ENCODE data around the gene CBARP.
"Not testable (repeated sequence)": the region's sequence is repeated elsewhere in the genome, so short reads cannot be mapped to it uniquely, and the experiment has no call there.

CBARP gene

DNA sequence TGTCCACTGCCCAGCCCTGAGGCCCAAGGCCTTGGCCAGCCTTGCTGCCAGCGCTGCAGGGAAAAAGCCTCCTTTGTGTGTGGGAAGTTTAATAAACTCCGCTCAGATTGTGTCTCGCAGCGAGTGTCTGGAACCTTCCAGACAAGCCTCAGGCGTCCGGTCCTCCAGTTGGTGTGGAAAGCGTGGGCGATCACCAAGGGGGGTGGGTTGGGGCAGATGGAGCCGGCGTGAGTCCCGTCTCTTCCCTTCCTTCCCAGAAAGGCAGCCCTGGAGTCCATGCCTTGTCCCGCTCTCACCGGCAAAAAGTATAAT, 27.6 kb downstream of the CBARP start:
- DNase-seq (ENCODE audit: low spot score) = no peak

DNA sequence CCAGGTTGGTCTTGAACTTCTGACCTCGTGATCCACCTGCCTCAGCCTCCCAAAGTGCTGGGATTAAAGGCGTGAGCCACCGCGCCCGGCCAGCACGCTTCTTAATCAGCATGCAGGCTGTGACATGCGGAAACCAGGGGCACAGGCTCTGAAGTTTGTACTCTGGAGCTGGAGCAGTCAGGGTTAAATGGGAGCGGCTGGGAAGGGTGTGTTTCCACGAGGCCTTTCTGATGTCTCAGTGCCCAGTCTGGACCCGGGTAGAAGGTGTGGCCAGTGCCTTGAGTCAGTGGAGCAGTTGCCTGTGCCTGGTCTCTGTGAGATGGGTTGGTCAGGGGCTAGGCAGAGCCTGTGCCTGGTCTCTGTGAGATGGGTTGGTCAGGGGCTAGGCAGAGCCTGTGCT, 29.0 kb downstream of the CBARP start:
- DNase-seq (ENCODE audit: low spot score) = not testable (repeated sequence)

DNA sequence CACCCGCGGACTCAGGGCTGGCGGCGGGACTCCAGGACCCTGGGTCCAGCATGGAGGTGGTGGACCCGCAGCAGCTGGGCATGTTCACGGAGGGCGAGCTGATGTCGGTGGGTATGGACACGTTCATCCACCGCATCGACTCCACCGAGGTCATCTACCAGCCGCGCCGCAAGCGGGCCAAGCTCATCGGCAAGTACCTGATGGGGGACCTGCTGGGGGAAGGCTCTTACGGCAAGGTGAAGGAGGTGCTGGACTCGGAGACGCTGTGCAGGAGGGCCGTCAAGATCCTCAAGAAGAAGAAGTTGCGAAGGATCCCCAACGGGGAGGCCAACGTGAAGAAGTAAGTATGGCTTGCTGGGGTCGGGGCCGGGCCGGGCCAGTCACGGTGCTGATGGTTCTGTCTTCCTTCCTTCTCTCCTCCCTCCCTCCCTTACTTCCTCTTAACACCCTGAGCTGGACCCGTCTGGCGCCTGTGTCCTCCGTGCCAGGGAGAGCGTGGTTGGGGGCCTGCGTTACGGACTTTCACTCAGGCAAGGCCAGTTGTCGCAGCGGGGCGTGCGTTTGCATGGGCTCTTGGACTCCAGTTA, 30.8 kb downstream of the CBARP start:
- no peak for DNase-seq (ENCODE audit: low spot score)

DNA sequence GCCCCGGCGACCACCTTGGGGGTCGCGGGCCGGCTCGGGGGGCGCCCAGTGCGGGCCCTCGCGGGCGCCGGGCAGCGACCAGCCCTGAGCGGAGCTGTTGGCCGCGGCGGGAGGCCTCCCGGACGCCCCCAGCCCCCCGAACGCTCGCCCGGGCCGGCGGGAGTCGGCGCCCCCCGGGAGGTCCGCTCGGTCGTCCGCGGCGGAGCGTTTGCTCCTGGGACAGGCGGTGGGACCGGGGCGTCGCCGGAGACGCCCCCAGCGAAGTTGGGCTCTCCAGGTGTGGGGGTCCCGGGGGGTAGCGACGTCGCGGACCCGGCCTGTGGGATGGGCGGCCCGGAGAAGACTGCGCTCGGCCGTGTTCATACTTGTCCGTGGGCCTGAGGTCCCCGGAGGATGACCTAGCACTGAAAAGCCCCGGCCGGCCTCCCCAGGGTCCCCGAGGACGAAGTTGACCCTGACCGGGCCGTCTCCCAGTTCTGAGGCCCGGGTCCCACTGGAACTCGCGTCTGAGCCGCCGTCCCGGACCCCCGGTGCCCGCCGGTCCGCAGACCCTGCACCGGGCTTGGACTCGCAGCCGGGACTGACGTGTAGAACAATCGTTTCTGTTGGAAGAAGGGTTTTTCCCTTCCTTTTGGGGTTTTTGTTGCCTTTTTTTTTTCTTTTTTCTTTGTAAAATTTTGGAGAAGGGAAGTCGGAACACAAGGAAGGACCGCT, 31.5 kb downstream of the CBARP start:
- DNase-seq (ENCODE audit: low spot score) = no peak

DNA sequence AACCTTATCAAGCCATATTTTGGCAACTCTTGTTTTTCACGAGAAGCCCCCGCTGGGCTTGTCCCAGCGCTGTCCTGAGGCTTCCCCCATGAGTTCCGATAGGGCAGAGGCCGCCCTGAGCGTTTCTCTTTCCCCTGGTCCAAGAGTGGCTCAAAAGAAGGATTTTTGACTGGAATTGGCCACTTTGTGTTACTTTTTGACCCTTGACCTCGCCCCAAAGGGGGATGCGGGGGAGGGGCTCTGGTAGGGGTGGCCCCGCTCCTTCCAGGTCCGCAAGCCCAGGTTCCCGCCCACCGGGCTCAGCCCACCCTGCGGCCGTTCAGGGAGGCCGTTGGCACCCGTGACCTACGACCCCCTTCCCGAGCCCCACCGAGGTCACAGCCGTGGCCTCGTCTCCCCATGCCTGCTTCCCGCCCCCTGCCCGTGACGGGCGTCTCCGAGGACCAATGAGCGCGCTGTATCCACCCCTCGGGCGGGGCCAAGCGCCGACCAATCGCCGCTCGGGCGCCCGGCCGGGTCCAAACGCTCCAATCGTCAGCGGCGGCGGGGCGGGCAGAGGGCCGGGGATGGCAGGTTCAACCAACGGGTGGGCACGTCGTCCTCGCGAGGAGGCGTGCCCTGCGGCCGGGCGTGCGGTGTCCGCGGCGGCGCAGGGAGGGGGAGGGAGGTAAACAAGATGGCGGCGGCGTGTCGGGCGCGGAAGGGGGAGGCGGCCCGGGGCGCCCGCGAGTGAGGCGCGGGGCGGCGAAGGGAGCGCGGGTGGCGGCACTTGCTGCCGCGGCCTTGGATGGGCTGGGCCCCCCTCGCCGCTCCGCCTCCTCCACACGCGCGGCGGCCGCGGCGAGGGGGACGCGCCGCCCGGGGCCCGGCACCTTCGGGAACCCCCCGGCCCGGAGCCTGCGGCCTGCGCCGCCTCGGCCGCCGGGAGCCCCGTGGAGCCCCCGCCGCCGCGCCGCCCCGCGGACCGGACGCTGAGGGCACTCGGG, 32.4 kb downstream of the CBARP start, which contains the start of gene STK11:
Gene STK11, plus strand, starts transcription at position 665 of the 986 bp plus-strand sequence. CDS start 1,136 bp downstream, outside the sequence.
- DNase-seq (ENCODE audit: low spot score) = peak; percentile 100

DNA sequence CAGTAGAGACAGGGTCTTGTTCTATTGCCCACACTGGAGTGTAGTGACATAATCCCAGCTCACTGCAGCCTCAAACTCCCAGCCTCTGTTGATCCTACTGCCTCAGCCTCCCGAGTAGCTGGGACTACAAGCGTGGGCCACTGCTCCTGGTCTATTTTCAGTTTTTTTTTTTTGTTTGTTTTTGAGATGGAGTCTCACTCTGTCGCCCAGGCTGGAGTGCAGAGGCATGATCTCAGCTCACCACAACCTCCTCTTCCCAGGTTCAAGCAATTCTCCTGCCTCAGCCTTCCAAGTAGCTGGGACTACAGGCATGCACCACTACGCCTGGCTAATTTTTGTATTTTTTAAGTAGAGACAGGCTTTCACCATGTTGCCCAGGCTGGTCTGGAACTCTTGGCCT, 37.2 kb downstream of the CBARP start:
- DNase-seq (ENCODE audit: low spot score) = not testable (repeated sequence)

DNA sequence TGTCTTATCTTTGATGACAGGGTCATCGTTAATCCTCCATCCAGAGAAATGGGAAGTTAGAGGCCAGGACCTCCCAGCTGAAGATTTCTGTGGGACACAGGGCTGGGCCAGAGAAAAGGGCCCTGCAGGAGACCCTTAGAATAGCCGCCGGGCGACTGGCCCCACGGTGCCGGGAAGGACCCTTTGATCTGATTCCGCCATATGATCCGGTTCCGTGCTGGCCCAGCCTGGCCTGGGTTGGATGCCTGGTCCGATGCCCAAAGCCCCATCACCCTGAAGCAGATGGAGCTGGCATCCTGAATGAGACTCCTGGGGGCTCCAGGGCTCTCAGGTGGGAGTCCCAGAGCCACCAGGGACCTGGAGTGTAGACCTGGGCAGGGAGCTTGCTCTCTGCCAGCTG, 38.3 kb downstream of the CBARP start:
- no peak for DNase-seq (ENCODE audit: low spot score)

DNA sequence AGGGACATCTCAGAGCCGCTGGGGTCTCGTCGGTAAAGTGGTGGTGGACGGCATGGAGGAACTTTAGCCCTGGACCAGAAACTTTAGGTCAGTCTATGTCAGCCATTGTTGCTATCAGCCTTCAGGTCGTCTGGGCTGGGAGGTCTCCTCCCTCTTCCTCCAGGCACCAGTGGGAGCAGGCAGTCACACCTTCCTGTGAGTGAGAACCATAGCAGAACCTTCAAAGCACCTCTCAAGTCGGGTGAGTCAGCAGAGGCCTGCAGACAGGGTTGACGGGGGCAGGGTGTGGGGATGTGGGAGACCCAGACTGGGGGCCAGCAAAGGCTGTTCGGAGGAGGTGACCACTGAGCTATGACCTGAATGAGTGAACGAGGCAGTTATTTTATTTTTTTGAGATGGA, 48.4 kb downstream of the CBARP start:
- DNase-seq (ENCODE audit: low spot score) = no peak

DNA sequence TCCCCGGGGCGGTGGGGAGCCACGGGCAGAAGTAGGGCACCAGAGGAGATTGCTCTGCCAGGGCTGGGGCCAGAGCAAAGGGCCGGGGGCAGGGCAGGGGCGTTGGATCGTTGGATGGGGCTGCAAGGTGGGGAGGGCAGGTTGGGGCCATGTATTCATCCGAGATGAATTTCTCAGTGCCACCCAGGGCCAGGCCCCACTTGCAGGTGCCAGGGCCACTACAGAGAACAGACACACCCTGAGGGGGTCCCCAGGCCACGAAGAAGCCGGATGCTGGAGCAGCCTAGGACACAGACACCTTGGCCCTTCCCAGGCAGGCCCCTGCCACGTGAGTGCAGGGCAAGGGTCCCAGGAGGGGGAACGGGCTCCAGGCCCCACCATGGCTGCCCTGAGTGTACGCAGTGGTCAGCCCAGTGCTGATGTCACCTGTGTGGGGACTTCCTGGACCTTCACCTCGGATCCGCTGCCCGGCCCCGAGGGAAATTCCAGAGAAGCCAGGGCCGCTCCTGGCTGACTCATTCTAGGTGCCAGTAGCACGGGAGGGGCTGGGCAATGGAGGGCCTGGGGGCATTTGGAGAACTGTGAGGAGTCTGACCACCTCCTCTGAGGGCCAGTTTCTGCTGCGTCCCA, 54.1 kb downstream of the CBARP start:
- no peak for DNase-seq (ENCODE audit: low spot score)

DNA sequence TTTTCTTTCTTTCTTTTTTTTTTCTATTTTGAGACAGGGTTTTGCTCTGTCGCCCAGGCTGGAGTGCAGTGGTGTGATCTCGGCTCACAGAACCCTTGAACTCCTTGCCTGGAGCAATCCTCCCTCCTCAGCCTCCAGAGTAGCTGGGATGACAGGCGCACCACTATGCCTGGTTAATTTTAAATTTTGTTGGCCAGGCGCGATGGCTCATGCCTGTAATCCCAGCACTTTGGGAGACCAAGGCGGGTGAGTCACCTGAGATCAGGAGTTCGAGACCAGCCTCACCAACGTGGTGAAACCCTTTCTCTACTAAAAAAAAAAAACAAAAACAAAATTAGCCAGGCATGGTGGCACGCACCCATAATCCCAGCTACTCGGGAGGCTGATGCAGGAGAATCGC, 55.1 kb downstream of the CBARP start:
- no peak for DNase-seq (ENCODE audit: low spot score)

DNA sequence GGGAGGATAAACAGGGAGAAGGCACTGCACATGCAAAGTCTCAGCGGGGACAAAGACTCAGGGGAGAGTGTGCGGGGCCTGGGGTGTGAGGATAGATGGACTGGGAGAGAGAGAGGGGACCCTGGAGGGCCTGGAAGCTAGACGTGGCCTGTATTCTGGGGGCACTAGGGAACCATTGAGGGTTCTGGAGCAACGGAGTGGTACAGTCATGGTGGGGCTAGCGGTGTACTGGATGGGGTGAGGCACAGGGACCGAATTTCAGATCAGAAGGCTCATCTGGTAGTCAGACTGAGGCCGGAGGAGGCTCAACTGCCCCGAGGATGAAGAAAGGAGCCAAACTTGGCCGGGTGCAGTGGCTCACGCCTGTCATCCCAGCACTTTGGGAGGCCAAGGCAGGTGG, 55.7 kb downstream of the CBARP start:
- DNase-seq (ENCODE audit: low spot score) = no peak

DNA sequence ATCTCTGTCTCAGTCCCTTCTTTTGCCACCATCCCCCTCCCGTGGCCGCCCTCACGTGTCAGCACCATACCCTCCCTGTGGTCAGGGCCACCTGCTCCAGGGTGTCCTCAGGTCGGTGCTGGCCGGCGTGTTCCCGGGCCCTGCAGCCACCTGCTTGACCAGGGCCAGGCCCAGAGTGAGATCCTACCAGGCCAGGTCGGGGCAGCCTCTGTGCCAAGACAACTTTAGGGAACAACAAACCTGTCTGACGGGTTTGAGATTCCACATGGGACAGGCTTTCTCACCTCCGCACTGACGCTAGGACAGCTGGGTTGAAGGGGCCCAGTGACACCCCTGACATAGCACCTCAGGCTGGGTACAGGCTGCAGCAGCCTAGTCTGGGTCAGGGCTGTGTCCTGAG, 56.2 kb downstream of the CBARP start:
- no peak for DNase-seq (ENCODE audit: low spot score)
